ENCODE data around the gene MTG2. TPM values are rescaled to one million over a fixed set of nuclear protein-coding genes. Genes with fewer than 3 reads are reported as not detected.
A peak's percentile ranks its signal among the peaks of the same experiment; 100 is the strongest.

The MTG2 gene
- total RNA-seq, 1 donor from 2014 or later = 19.5 TPM

DNA sequence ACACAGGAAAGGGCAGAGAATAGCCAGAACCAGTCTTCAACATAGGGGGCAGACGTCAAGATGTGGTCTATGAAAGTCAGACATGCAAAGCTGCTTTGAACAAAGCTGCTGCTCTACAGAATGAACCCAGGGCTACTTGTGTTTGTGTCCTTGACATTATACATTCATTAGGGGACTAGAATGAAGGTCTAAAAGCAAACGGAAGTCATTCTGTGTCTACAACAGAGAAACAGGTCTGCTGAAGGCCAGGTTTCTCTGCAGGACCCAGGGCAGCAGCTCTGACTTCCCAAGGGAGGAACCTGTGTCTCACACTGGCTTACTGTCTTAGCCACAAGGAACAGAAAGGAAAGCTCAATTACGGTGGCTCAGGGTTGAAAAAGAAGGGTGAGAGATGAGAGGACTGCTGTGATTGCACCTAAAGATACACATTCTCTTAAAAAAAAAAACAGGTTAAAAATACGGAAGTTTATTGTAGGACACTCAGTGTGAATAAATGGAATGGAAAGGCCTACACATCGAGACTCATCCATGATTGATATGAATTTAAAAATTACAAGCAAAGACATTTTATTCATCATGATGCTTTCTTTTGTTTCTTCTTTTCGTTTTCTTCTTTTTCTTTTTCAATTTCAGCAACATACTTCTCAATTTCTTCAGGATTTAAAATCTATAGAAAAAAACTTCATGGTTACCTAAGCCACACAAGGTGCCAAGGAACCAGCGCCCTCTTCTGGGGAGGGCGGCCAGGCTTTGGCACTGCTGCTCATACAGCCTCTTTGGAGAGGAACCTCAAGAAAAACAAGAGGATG lies 46.3 kb upstream of the MTG2 start:
- H3K36me3 ChIP-seq (ENCODE audit: control insufficient read depth, insufficient read depth, low read length) = peaks cover 9% of the 10 kb centered on the region
- no peak overlapping the region for H3K4me3 ChIP-seq (ENCODE audit: low read depth, low read length)
- TF ChIP-seq, protein P1, sequence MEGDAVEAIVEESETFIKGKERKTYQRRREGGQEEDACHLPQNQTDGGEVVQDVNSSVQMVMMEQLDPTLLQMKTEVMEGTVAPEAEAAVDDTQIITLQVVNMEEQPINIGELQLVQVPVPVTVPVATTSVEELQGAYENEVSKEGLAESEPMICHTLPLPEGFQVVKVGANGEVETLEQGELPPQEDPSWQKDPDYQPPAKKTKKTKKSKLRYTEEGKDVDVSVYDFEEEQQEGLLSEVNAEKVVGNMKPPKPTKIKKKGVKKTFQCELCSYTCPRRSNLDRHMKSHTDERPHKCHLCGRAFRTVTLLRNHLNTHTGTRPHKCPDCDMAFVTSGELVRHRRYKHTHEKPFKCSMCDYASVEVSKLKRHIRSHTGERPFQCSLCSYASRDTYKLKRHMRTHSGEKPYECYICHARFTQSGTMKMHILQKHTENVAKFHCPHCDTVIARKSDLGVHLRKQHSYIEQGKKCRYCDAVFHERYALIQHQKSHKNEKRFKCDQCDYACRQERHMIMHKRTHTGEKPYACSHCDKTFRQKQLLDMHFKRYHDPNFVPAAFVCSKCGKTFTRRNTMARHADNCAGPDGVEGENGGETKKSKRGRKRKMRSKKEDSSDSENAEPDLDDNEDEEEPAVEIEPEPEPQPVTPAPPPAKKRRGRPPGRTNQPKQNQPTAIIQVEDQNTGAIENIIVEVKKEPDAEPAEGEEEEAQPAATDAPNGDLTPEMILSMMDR (IDR thresholded peaks at IDR 0.05; ENCODE audit: insufficient read depth, low read length, poor library complexity, severe bottlenecking) = peak; percentile 90
- no peak for DNase-seq (ENCODE audit: low read depth)
- no peaks in the 10 kb centered on the region for H3K27me3 ChIP-seq (ENCODE audit: control insufficient read depth, insufficient read depth, low read length)

DNA sequence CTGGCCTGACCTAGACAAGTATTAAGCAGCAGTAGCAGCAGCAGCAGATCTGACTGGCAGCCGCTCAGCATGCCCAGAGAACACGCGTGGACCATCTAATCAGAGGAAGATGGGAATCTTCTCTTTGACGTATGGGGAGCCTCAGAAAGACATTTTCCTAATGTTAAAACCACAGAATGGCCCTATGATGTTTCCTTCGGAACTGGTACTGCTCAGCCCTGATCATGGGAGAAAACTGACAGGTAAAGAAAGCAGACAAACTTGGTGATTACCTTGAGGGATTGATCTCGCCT lies 45.8 kb upstream of the MTG2 start:
- DNase-seq (ENCODE audit: low read depth) = no peak
- H3K36me3 ChIP-seq (ENCODE audit: control insufficient read depth, insufficient read depth, low read length) = peaks cover 9% of the 10 kb centered on the region
- TF ChIP-seq, protein P1 (IDR thresholded peaks at IDR 0.05; ENCODE audit: insufficient read depth, low read length, poor library complexity, severe bottlenecking) = no peak
- H3K27me3 ChIP-seq (ENCODE audit: control insufficient read depth, insufficient read depth, low read length) = no peaks in the 10 kb centered on the region
- no peak overlapping the region for H3K4me3 ChIP-seq (ENCODE audit: low read depth, low read length)

DNA sequence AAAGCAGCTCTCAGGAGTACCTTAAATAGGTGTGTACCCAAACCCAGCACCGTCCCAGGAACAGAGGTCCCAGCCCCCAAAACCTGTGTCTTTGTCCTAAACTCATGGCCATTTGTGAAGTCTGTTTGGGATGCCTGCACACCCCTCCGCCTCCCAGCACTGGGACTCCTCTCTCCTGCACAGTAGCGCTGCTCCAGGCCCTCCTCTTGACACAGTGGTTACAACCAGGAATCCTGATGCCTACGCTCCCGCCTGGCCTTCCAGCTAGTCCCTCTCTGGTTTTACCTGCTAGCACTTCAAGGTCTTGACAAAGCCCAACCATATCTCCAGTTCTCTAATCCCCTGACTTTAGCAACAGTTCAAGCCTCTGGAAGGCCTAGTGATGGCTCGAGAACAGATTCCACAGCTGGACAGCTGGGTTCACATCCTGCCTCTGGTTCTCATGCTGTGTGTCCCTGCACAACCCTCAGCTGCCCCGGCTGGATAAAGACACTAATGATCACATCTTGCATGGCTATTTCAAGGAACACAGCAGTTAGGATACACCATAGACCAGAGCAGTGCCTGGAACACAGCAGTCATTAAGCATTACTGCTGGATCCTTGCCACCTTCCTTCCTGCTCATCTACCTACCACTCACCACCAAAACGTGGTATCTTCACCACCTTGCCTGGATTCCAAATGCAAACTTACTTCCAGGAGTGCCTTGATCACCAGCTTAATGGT lies 45.2 kb upstream of the MTG2 start:
- H3K4me3 ChIP-seq (ENCODE audit: low read depth, low read length) = no peak overlapping the region
- H3K36me3 ChIP-seq (ENCODE audit: control insufficient read depth, insufficient read depth, low read length) = peaks cover 9% of the 10 kb centered on the region
- H3K27me3 ChIP-seq (ENCODE audit: control insufficient read depth, insufficient read depth, low read length) = no peaks in the 10 kb centered on the region
- no peak for DNase-seq (ENCODE audit: low read depth)
- TF ChIP-seq, protein P1 (IDR thresholded peaks at IDR 0.05; ENCODE audit: insufficient read depth, low read length, poor library complexity, severe bottlenecking) = no peak

DNA sequence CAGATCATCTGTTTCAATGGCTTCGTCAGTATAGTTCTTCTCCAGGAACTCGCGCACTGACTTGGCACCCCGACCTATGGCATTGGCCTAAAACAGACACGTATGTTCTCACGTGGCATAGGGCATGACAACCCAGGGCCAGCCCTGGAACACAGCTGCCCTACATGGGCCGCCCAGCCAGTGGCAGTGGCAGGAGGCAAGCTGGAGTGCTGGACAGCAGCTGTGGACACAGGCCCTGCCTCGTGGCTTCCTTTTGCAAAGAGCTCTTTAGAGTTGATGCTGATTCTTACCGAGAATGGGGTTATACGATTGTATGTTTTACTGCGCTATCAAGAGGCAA lies 44.7 kb upstream of the MTG2 start:
- Histone ChIP-seq H3K4me3 (ENCODE audit: low read depth, low read length) (no peak overlapping the region), H3K27me3 (ENCODE audit: control insufficient read depth, insufficient read depth, low read length) (no peaks in the 10 kb centered on the region), H3K36me3 (ENCODE audit: control insufficient read depth, insufficient read depth, low read length) (peaks cover 9% of the 10 kb centered on the region)
- DNase-seq (ENCODE audit: low read depth) = no peak
- TF ChIP-seq, protein P1 (IDR thresholded peaks at IDR 0.05; ENCODE audit: insufficient read depth, low read length, poor library complexity, severe bottlenecking) = no peak

DNA sequence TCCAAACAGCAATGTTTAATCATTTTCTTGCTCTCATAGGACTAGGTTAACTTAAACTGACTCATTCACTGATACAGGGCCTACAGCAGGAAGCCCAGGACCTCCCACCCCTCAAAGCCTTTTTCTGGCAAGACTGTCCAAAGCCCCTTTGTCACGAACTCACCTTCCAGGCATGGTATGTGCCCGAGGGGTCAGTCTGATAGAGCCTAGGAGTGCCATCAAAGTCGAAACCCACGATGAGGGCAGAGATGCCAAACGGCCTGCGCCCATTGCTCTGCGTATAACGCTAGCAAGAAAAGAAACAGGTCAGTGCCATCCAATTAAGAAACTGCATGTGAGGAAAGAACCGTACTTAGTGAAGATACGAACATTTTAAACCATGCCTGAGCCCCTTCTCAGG lies 43.9 kb upstream of the MTG2 start:
- TF ChIP-seq, protein P1 (IDR thresholded peaks at IDR 0.05; ENCODE audit: insufficient read depth, low read length, poor library complexity, severe bottlenecking) = no peak
- Histone ChIP-seq H3K36me3 (ENCODE audit: control insufficient read depth, insufficient read depth, low read length) (peaks cover 9% of the 10 kb centered on the region), H3K4me3 (ENCODE audit: low read depth, low read length) (no peak overlapping the region), H3K27me3 (ENCODE audit: control insufficient read depth, insufficient read depth, low read length) (no peaks in the 10 kb centered on the region)
- DNase-seq (ENCODE audit: low read depth) = no peak
